Measurements from ENCODE around the gene RSPH6A.

DNA sequence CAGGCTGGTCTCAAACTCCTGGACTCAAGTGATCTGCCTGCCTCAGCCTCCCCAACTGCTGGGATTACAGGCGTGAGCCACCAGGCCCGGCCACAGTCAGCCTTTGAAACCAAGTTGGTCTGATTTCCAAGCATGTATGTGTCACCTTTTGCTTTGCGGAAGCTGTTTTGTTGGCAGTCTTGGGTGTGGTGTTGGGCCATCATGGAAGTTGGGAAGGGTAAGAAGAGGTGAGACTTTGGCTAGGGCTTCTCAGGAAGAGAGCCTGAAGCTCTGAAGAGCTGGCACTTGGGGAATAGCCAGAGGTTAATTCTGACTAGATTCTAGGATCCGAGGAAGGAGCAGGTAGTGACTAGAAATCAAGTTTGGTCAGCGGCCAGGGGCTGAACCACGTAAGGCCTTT, 2.8 kb downstream of the RSPH6A start:
- TF ChIP-seq ZBTB21 (CRISPR knock-in tag; IDR thresholded peaks at IDR 0.05) = no peak
- TF ChIP-seq, protein P1, sequence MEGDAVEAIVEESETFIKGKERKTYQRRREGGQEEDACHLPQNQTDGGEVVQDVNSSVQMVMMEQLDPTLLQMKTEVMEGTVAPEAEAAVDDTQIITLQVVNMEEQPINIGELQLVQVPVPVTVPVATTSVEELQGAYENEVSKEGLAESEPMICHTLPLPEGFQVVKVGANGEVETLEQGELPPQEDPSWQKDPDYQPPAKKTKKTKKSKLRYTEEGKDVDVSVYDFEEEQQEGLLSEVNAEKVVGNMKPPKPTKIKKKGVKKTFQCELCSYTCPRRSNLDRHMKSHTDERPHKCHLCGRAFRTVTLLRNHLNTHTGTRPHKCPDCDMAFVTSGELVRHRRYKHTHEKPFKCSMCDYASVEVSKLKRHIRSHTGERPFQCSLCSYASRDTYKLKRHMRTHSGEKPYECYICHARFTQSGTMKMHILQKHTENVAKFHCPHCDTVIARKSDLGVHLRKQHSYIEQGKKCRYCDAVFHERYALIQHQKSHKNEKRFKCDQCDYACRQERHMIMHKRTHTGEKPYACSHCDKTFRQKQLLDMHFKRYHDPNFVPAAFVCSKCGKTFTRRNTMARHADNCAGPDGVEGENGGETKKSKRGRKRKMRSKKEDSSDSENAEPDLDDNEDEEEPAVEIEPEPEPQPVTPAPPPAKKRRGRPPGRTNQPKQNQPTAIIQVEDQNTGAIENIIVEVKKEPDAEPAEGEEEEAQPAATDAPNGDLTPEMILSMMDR (CRISPR knock-in tag; IDR thresholded peaks at IDR 0.05) = no peak
- no peak for TF ChIP-seq JUND (CRISPR knock-in tag; IDR thresholded peaks at IDR 0.05)
- no peak for TF ChIP-seq NCOR1 (IDR thresholded peaks at IDR 0.05; ENCODE audit: borderline replicate concordance, low read length)
- TF ChIP-seq THAP11 (CRISPR knock-in tag; IDR thresholded peaks at IDR 0.05) = no peak
- TF ChIP-seq POLR2A (IDR thresholded peaks at IDR 0.05; ENCODE audit: insufficient read depth in 1 of 2, low read depth in 2 of 2, low read length in 2 of 2) = no peak
- no peak for TF ChIP-seq MAFK (conservative IDR thresholded peaks at IDR 0.05 in 1 of 2, IDR thresholded peaks at IDR 0.05 in 1 of 2; ENCODE audit: low read length in 2 of 2)
- TF ChIP-seq, protein P2, sequence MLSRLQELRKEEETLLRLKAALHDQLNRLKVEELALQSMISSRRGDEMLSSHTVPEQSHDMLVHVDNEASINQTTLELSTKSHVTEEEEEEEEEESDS (CRISPR knock-in tag; IDR thresholded peaks at IDR 0.05; ENCODE audit: borderline replicate concordance) = no peak
- TF ChIP-seq, protein P3, sequence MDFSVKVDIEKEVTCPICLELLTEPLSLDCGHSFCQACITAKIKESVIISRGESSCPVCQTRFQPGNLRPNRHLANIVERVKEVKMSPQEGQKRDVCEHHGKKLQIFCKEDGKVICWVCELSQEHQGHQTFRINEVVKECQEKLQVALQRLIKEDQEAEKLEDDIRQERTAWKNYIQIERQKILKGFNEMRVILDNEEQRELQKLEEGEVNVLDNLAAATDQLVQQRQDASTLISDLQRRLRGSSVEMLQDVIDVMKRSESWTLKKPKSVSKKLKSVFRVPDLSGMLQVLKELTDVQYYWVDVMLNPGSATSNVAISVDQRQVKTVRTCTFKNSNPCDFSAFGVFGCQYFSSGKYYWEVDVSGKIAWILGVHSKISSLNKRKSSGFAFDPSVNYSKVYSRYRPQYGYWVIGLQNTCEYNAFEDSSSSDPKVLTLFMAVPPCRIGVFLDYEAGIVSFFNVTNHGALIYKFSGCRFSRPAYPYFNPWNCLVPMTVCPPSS (IDR thresholded peaks at IDR 0.05) = no peak
- no peak for TF ChIP-seq SAP130 (CRISPR knock-in tag; IDR thresholded peaks at IDR 0.05; ENCODE audit: low read depth)
- no peak for TF ChIP-seq ZNF354B (CRISPR knock-in tag; IDR thresholded peaks at IDR 0.05)

Data from HepG2 (cell line).